Hepatocyte (in vitro differentiated cells): Measurements from ENCODE around the gene PARP8. TPM values are rescaled to one million over a fixed set of nuclear protein-coding genes. Genes with fewer than 3 reads are reported as not detected.
"Not testable (repeated sequence)": the region's sequence is repeated elsewhere in the genome, so short reads cannot be mapped to it uniquely, and the experiment has no call there.

Experiments
- DNase-seq: peaks from one replicate; pipeline ENCODE4 v3.0.0-alpha.2; 2016; ENCODE audit warnings: low spot score
- H2AFZ ChIP-seq: fragments of 200-600 bp; sonication (generic); 2 replicates; pipeline ENCODE4 v1.6.0; 2016; ENCODE audit warnings: antibody characterized with exemption, mild to moderate bottlenecking
- H3K27ac ChIP-seq: fragments of 200-600 bp; sonication (generic); 2 replicates; pipeline ENCODE4 v1.5.1; 2016; ENCODE audit warnings: mild to moderate bottlenecking
- H3K27me3 ChIP-seq: fragments of 200-600 bp; sonication (generic); 2 replicates; pipeline ENCODE4 v1.6.1; 2016
- H3K36me3 ChIP-seq: fragments of 200-600 bp; sonication (generic); replicated peaks from 2 replicates; pipeline ENCODE4 v1.5.1; 2016; ENCODE audit warnings: low read depth; ENCODE audit not compliant: insufficient read depth
- H3K4me1 ChIP-seq: fragments of 200-600 bp; sonication (generic); 2 replicates; pipeline ENCODE4 v1.5.1; 2016; ENCODE audit warnings: mild to moderate bottlenecking, moderate library complexity; ENCODE audit not compliant: insufficient read depth
- H3K4me2 ChIP-seq: fragments of 200-600 bp; sonication (generic); 2 replicates; pipeline ENCODE4 v1.6.0; 2016
- H3K4me3 ChIP-seq: fragments of 200-600 bp; sonication (generic); 2 replicates; pipeline ENCODE4 v1.5.1; 2016; ENCODE audit warnings: mild to moderate bottlenecking
- H3K79me2 ChIP-seq: fragments of 200-600 bp; sonication (generic); 2 replicates; pipeline ENCODE4 v1.6.0; 2017; ENCODE audit warnings: mild to moderate bottlenecking
- H3K9me2 ChIP-seq: fragments of 200-600 bp; sonication (generic); replicated peaks from 2 replicates; pipeline ENCODE4 v1.6.0; 2017; ENCODE audit warnings: mild to moderate bottlenecking; ENCODE audit not compliant: insufficient read depth
- H3K9me3 ChIP-seq: fragments of 200-600 bp; sonication (generic); 2 replicates; pipeline ENCODE4 v1.5.1; 2016; ENCODE audit warnings: low read depth, mild to moderate bottlenecking
- H4K20me1 ChIP-seq: fragments of 200-600 bp; sonication (generic); 2 replicates; pipeline ENCODE4 v1.6.0; 2016; ENCODE audit warnings: mild to moderate bottlenecking; ENCODE audit not compliant: insufficient read depth, poor library complexity, severe bottlenecking
- EZH2 ChIP-seq: fragments of 200-600 bp; sonication (generic); IDR thresholded peaks from 2 replicates; pipeline ENCODE4 v1.6.1; 2016; ENCODE audit warnings: antibody characterized with exemption, mild to moderate bottlenecking, borderline replicate concordance
- EZH2phosphoT487 ChIP-seq: fragments of 200-600 bp; sonication (generic); IDR thresholded peaks from one replicate; pipeline ENCODE4 v1.6.1; 2018; ENCODE audit warnings: antibody characterized with exemption, mild to moderate bottlenecking, low read depth, moderate library complexity; ENCODE audit not compliant: unreplicated experiment, severe bottlenecking
- WGBS: methylation state at CpG from one replicate; pipeline ENCODE4 v1.1.6; 2016; ENCODE audit warnings: low lambda C conversion rate; ENCODE audit errors: missing lambda C conversion rate; 5-methylcytosine and 5-hydroxymethylcytosine counted together
- polyA plus RNA-seq: library from polyadenylated mRNA; unstranded; fragments of >200 nt; fragmentation: Nextera tagmentation; extraction: Ambion mirVana; gene quantifications from 2 replicates; pipeline ENCODE4 v1.2.1, GENCODE V29; 2016
- total RNA-seq: library from RNA; depleted of rRNA; stranded (reverse); fragments of >200 nt; gene quantifications from 2 replicates; pipeline ENCODE4 v1.2.3, GENCODE V29; 2014
- TF ChIP-seq, protein P1 (sequence below): fragments of 200-600 bp; sonication (generic); IDR thresholded peaks from 2 replicates; pipeline ENCODE4 v1.5.1; 2016; ENCODE audit warnings: antibody characterized with exemption, mild to moderate bottlenecking; ENCODE audit not compliant: poor library complexity

The PARP8 gene
- total and polyA plus RNA-seq, 2 experiments from 2014 or later = 11.9 to 18.0 TPM

DNA sequence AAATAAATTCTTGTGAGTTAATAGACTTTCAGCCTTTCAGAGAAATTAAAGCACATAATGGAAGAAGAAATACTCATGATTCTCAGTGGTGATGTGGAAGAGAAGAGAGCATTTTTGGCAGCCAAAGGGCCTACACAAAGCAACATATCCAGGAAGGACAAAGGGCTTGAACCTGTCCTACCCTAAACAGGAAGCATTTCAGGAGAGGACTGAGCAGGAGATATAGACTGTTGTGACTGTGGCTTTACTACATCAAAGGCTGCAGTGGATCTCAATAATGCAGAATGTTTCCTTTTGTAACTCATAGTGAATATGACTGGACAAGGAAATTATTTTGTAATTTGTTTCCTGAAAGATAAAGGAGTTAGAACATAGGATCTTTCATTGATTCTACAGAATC, 1.3 kb upstream of the PARP8 start:
- DNase-seq = no peak
- H3K9me3 ChIP-seq = no peaks in the 10 kb centered on the region
- H3K79me2 ChIP-seq = peaks cover 19% of the 10 kb centered on the region
- H3K27ac ChIP-seq = peak overlapping the region; percentile 97
- no peaks in the 10 kb centered on the region for H4K20me1 ChIP-seq
- TF ChIP-seq EZH2 (no peak), EZH2phosphoT487 (no peak)
- TF ChIP-seq, protein P1, sequence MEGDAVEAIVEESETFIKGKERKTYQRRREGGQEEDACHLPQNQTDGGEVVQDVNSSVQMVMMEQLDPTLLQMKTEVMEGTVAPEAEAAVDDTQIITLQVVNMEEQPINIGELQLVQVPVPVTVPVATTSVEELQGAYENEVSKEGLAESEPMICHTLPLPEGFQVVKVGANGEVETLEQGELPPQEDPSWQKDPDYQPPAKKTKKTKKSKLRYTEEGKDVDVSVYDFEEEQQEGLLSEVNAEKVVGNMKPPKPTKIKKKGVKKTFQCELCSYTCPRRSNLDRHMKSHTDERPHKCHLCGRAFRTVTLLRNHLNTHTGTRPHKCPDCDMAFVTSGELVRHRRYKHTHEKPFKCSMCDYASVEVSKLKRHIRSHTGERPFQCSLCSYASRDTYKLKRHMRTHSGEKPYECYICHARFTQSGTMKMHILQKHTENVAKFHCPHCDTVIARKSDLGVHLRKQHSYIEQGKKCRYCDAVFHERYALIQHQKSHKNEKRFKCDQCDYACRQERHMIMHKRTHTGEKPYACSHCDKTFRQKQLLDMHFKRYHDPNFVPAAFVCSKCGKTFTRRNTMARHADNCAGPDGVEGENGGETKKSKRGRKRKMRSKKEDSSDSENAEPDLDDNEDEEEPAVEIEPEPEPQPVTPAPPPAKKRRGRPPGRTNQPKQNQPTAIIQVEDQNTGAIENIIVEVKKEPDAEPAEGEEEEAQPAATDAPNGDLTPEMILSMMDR = no peak
- H3K4me2 ChIP-seq = no peak overlapping the region
- H2AFZ ChIP-seq = no peak overlapping the region
- H3K36me3 ChIP-seq = no peaks in the 10 kb centered on the region
- no peaks in the 10 kb centered on the region for H3K4me1 ChIP-seq
- no peak overlapping the region for H3K4me3 ChIP-seq
- no peaks in the 10 kb centered on the region for H3K9me2 ChIP-seq
- no peaks in the 10 kb centered on the region for H3K27me3 ChIP-seq

DNA sequence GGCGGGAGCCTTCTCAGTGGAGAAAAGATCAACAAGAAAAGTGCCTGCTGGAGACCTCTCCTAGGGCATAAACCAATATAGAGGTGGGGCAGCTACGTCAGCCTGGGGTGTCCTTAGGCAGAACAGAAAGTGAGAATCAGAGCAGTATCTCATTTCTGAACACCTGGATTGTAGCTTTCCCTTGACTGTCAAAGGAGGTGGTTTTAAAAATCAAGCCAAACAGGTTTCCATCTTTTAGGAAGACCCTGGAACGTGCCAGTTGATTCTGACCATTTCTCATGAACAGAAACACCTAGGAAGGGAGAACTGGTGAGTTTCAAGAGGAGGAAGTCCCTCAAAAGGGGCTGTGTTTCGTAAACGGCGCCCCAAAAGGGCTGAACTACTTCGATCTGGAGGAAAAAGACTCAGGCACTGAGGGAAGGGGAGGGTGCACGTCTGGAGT, 655 bp upstream of the PARP8 start:
- H2AFZ ChIP-seq = peak overlapping the region; percentile 31
- H3K79me2 ChIP-seq = peaks cover 23% of the 10 kb centered on the region
- not testable (repeated sequence) for DNase-seq, H3K36me3 ChIP-seq, H3K27me3 ChIP-seq, H3K9me3 ChIP-seq, H3K4me1 ChIP-seq, H4K20me1 ChIP-seq, H3K9me2 ChIP-seq
- peak overlapping the region; percentile 81 for H3K4me2 ChIP-seq
- H3K27ac ChIP-seq = peak overlapping the region; percentile 97
- 36% methylated on average over 8 of the region's 8 CpGs for WGBS
- peak overlapping the region; percentile 91 for H3K4me3 ChIP-seq

DNA sequence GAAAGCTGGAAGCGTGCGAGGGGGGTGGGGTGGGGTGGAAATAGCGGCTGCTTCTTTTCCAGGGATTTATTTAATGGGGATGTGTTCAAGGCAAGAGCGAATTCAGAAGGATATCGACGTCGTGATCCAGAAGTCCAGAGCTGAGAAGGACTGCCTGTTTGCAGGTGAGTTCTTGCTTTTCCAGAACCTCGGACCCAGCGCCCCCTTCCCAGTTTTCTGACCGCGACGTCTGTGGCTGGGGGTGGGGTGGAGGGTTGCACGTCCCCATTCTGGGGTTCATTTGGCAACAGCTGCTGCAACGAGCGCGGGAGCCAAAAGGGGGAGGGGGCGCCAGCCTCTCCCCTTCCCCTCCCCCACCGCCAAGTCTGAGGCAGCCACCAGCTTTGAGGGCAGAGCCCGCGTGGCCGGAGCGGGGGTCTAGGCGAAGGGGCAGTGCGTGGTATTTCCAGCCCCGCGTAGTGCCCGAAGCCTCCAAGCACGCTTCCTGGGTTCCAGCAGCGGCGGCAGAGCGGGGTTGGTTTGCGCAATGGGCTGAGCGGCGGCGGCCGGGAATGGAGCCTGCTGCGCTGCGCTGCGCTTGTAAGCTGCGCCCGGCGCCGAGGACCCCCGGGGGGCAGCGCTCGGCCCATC, 701 bp downstream of the PARP8 start:
- Histone ChIP-seq H3K4me1 (no peaks in the 10 kb centered on the region), H3K36me3 (no peaks in the 10 kb centered on the region), H3K9me2 (no peaks in the 10 kb centered on the region), H2AFZ (peak overlapping the region; percentile 94), H3K79me2 (peaks cover 31% of the 10 kb centered on the region), H3K4me3 (peak overlapping the region; percentile 91), H3K27me3 (no peaks in the 10 kb centered on the region), H4K20me1 (no peaks in the 10 kb centered on the region), H3K27ac (peak overlapping the region; percentile 97), H3K9me3 (no peaks in the 10 kb centered on the region), H3K4me2 (peak overlapping the region; percentile 81)
- TF ChIP-seq, protein P1 = no peak
- TF ChIP-seq EZH2phosphoT487 (no peak), EZH2 (no peak)
- under 1% methylated on average over 43 of the region's 46 CpGs for WGBS
- peak; percentile 68 for DNase-seq

DNA sequence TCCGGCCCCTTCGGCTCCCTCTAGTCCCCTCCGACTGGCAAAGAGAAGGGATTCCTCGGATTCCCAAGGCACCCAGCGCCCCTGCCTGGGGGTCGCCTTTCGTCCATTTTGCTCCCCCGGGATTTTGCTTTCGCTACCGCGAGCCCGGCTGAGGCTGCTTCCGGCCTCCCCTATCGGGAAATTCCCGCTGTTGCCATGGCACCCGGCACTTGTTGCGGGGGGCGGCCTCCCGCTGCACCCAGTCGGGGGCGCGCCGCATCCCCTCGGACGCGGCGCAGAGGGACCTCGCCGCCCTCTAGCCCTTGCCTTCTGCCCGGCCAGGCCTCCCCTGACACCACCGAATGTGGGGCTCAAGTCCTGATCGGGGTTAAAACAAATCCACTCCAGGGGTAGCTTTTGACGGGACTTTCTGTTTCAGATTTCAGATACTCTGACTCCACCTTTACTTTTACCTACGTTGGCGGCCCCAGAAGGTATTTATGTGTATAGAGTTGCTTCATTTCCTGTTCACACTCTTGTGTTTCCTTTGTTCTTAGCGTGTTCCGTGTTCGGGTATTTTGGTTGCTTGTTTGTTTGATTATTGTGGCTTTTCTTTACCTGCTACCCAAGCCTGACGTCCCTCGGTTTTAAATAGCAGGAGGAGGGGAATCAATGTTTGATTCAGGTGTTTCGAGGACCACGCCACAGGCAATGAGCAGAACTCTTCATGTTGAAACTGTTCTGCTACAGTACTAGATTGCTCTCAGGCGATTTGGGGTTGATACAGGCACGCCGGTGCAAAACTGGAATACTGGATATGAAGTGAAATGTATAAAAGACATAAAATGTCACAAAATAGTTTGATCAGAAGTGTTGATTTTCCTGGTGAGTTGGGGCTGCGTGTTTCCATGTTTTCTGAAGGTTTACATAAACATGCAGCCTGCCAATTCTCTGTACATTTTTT, 1.5 kb downstream of the PARP8 start:
- H3K9me2 ChIP-seq = no peaks in the 10 kb centered on the region
- under 1% methylated on average over 32 of the region's 46 CpGs for WGBS
- H3K27ac ChIP-seq = peak overlapping the region; percentile 97
- no peaks in the 10 kb centered on the region for H4K20me1 ChIP-seq
- TF ChIP-seq, protein P1 = no peak
- TF ChIP-seq EZH2phosphoT487 = no peak
- no peak for TF ChIP-seq EZH2
- peak; percentile 89 for DNase-seq
- peak overlapping the region; percentile 91 for H3K4me3 ChIP-seq
- no peaks in the 10 kb centered on the region for H3K27me3 ChIP-seq
- H2AFZ ChIP-seq = peak overlapping the region; percentile 94
- no peaks in the 10 kb centered on the region for H3K4me1 ChIP-seq
- peak overlapping the region; percentile 81 for H3K4me2 ChIP-seq
- H3K79me2 ChIP-seq = peaks cover 39% of the 10 kb centered on the region
- H3K36me3 ChIP-seq = no peaks in the 10 kb centered on the region
- no peaks in the 10 kb centered on the region for H3K9me3 ChIP-seq

DNA sequence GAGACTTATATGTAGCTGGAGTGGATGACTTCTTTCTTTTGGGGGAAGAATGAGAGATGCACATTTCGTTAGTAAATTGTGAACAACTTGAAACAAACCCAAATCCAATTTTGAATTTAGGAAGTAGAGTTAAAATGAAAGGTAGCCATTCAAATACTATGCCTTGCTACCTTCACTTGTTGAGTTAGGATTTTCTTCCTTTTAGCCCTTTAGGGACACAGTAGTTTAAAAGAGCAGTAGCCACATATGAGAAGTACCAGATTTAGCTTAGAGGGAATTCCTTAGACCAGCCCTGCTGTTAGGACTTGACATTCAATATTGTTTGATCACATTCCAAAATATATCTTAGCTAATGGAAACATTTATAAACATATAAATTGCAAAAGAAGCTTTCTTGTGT, 2.2 kb downstream of the PARP8 start:
- H3K27me3 ChIP-seq, H4K20me1 ChIP-seq, H3K9me2 ChIP-seq, DNase-seq, H3K4me1 ChIP-seq, H3K9me3 ChIP-seq, H3K36me3 ChIP-seq: not testable (repeated sequence)
- Histone ChIP-seq H2AFZ (peak overlapping the region; percentile 94), H3K4me2 (peak overlapping the region; percentile 81), H3K4me3 (peak overlapping the region; percentile 91), H3K27ac (peak overlapping the region; percentile 97), H3K79me2 (peaks cover 45% of the 10 kb centered on the region)
- 28% methylated on average over 1 of the region's 1 CpG for WGBS
